Tracheal epithelial cell (primary cell): ENCODE measurements around the gene ZSCAN5C. TPM values are rescaled to one million over a fixed set of nuclear protein-coding genes. Genes with fewer than 3 reads are reported as not detected.

Experiments used
- total RNA-seq: library from RNA; depleted of rRNA; stranded (reverse); fragments of >200 nt; gene quantifications from 2 replicates; pipeline ENCODE4 v1.2.1, GENCODE V29; 2014

The ZSCAN5C gene, protein sequence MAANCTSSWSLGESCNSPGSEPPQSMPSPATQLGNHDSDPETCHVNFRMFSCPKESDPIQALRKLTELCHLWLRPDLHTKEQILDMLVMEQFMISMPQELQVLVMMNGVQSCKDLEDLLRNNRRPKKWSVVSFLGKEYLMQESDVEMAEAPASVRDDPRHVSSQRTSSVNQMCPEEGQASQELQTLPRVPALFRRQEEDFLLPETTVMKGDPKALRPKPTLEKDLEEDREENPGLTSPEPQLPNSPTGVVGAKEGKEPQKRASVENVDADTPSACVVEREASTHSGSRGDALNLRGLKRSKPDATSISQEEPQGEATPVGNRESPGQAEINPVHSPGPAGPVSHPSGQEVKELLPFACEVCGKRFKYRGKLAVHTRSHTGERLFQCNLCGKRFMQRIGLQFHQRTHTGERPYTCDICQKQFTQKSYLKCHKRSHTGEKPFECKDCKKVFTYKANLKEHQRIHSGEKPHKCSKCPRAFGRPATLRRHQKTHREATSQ
- not detected in 2 replicates for total RNA-seq

DNA sequence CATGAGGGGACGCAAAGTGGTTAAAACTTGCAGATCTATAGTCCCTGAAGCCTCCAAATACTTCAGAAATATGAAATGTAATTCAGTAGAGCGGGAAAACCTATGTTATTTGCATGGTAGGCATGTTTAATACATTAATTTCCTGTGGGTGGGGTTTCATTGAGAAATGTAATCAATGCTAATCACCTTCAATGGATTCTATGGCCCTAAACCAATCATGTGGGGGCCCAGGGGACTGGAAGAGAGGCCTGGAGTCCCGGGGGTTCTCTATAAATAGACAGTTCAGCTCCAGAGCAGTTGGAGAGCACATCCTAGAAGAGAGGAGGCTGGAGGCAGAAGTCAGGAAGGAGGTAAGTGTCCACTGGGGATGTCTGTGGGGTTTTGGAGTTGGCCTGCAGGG lies at the start of gene ZSCAN5C:
ZSCAN5C (plus strand) TSS at position 301 of the 400 bp plus-strand sequence. CDS start 3,641 bp downstream, outside the sequence.

DNA sequence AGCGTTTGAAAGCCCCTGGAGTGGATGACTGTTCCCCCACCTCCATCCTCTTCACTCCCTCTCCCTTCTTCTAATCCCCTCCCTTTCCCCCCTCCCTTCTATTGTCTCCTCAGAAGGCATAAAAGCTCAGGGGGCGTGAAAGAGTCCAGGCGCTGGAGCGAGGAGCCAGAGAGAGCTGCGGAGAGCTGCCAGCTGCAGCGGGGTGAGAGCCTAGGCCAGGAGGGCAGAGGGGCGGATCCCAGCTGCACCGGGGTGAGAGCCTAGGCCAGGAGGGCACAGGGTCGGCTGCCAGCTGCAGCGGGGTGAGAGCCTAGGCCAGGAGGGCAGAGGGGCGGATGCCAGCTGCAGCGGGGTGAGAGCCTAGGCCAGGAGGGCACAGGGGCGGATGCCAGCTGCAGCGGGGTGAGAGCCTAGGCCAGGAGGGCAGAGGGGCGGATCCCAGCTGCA lies 26.2 kb upstream of the ZSCAN5C start, which contains the start of gene GALP:
GALP (plus strand) TSS at position 148 of the 447 bp plus-strand sequence. CDS start 1,101 bp downstream, outside the sequence.

DNA sequence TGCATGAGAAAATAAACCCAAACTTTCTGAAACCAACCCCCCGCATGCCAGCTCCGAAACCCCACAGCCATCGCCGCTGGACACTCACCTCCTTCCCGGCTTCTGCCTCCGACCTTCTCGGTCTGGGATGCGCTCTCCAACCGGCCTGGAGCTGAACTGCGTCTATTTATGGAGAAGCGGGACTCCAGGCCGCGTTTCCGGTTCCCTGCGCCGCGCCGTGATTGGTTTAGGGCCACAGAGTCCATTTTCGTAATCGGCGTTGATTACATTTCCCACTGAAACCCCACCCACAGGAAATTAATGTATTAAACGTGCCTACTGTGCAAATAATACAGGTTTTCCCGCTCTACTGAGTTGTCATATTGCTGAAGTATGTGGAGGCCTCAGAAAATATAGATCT lies 4.4 kb upstream of the ZSCAN5C start, which contains the start of gene ZSCAN5B:
ZSCAN5B (minus strand) TSS at position 138 of the 400 bp plus-strand sequence. CDS start 4,731 bp downstream, outside the sequence.

Other genes with a start within 250 kb of the ZSCAN5C start
- not detected in 2 replicates for gene NLRP5, start 215.5 kb upstream of the ZSCAN5C start, total RNA-seq
- 42.6 and 44.3 TPM in 2 replicates for gene ZNF787, start 81.0 kb upstream of the ZSCAN5C start, total RNA-seq
- 9.0 and 10.1 TPM in 2 replicates for gene ZNF444, start 61.0 kb upstream of the ZSCAN5C start, total RNA-seq
- gene GALP, start 26.3 kb upstream of the ZSCAN5C start, total RNA-seq = not detected in 2 replicates
- not detected in 2 replicates for gene ZSCAN5B, start 4.5 kb upstream of the ZSCAN5C start, total RNA-seq
- 0.96 TPM in 1 of 2 replicates, not detected in the other for gene EDDM13, start 70.5 kb downstream of the ZSCAN5C start, total RNA-seq
- gene ZSCAN5A, start 112.6 kb downstream of the ZSCAN5C start, total RNA-seq = 3.2 and 3.4 TPM in 2 replicates
- 1.4 and 7.2 TPM in 2 replicates for gene ZNF582, start 191.3 kb downstream of the ZSCAN5C start, total RNA-seq
- gene ZNF583, start 202.1 kb downstream of the ZSCAN5C start, total RNA-seq = 2.6 and 2.7 TPM in 2 replicates